Measurements from ENCODE around the gene NRCAM. TPM values are rescaled to one million over a fixed set of nuclear protein-coding genes. Genes with fewer than 3 reads are reported as not detected.

Gene NRCAM
- polyA plus RNA-seq, 12 donors, result 14.1 to 60.4 (median 35.1) TPM; not detected in 1

- DNase-seq, result no peak
These were observed 144.6 kb downstream of the NRCAM start for GRCh38 chr7:108311446-108312168.

GRCh38 chr7:108310351-108310750 lies 145.9 kb downstream of the NRCAM start:
- DNase-seq, result no peak

- DNase-seq, result no peak
These were observed 147.3 kb downstream of the NRCAM start for GRCh38 chr7:108308903-108309302.

GRCh38 chr7:108308276-108308675 lies 148.0 kb downstream of the NRCAM start:
- no peak for DNase-seq

- DNase-seq, result no peak
These were observed 148.6 kb downstream of the NRCAM start for GRCh38 chr7:108307595-108307994.

- no peak for DNase-seq
These were observed 149.0 kb downstream of the NRCAM start for GRCh38 chr7:108307194-108307593.

- DNase-seq, result no peak
These were observed 152.9 kb downstream of the NRCAM start for GRCh38 chr7:108303332-108303731.

- DNase-seq, result no peak
These were observed 154.8 kb downstream of the NRCAM start for GRCh38 chr7:108301387-108301786.

GRCh38 chr7:108299251-108299973 lies 156.8 kb downstream of the NRCAM start:
- DNase-seq, result no peak

- DNase-seq, result no peak
These were observed 159.3 kb downstream of the NRCAM start for GRCh38 chr7:108296911-108297310.

GRCh38 chr7:108294595-108294994 lies 161.6 kb downstream of the NRCAM start:
- DNase-seq, result no peak

- no peak for DNase-seq
These were observed 163.1 kb downstream of the NRCAM start for GRCh38 chr7:108293149-108293612.

GRCh38 chr7:108292541-108292940 lies 163.7 kb downstream of the NRCAM start:
- DNase-seq, result no peak

GRCh38 chr7:108291791-108292440 lies 164.3 kb downstream of the NRCAM start:
- DNase-seq, result no peak

GRCh38 chr7:108291152-108291508 lies 165.1 kb downstream of the NRCAM start:
- DNase-seq, result no peak

- DNase-seq, result no peak
These were observed 165.6 kb downstream of the NRCAM start for GRCh38 chr7:108290459-108291151.

GRCh38 chr7:108289852-108290251 lies 166.4 kb downstream of the NRCAM start:
- no peak for DNase-seq

- DNase-seq, result no peak
These were observed 168.4 kb downstream of the NRCAM start for GRCh38 chr7:108287857-108288256.

- DNase-seq, result no peak
These were observed 169.8 kb downstream of the NRCAM start for GRCh38 chr7:108286290-108286904.

- no peak for DNase-seq
These were observed 170.5 kb downstream of the NRCAM start for GRCh38 chr7:108285778-108286177.

GRCh38 chr7:108285003-108285368 lies 171.2 kb downstream of the NRCAM start:
- DNase-seq, result no peak
